ENCODE measurements around the gene PRDM15. TPM values are rescaled to one million over a fixed set of nuclear protein-coding genes. Genes with fewer than 3 reads are reported as not detected.

The PRDM15 gene
- total RNA-seq, 1 experiment from 2014 or later, result 9.8 TPM

DNA sequence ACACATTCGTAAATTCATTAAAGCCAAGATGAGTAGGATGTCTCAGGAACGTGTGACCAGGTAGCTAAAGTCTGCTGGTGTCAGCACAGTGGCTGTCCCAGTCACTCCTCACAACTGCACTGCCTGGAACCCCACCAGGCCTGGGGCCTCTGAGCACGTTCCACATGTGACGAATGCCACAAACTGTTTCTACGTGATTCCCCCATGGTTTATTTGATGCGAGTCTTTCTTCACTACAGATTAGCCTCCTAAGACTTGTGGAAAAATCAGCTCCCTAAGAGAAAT is 33.2 kb downstream of the PRDM15 start:
- Histone ChIP-seq H4K20me1 (ENCODE audit: insufficient read depth) (no peaks in the 10 kb centered on the region), H2AFZ (ENCODE audit: low read depth, low read length, poor library complexity, severe bottlenecking) (no peak overlapping the region), H3K4me1 (ENCODE audit: control insufficient read depth in 1 of 2, insufficient read depth in 2 of 2, low read length in 2 of 2) (peaks cover 3 to 21% of the 10 kb centered on the region in 2 experiments; a peak in 2 of 4 replicates), H3K36me3 (ENCODE audit: control insufficient read depth in 1 of 2, insufficient read depth in 2 of 2, low read length in 2 of 2) (0 out of 4 replicates have a peak, but pooled peaks cover 0 to 4% of the 10 kb centered on the region in 2 experiments), H3K9ac (ENCODE audit: low read length) (no peak overlapping the region), H3K9me3 (ENCODE audit: control insufficient read depth in 1 of 2, insufficient read depth in 1 of 2, low read depth in 1 of 2, low read length in 2 of 2) (peaks cover 5% of the 10 kb centered on the region in 2 experiments; a peak in 3 of 4 replicates), H3K27me3 (ENCODE audit: insufficient read depth, low read length) (no peaks in the 10 kb centered on the region), H3K4me3 (replicated peaks in 1 of 2; ENCODE audit: low read depth in 1 of 2, low read length in 2 of 2) (no peak overlapping the region), H3K27ac (ENCODE audit: low read depth, low read length) (no peak overlapping the region; the same call in 1 of the 2 replicates), H3K79me2 (ENCODE audit: insufficient read depth, low read length) (no peaks in the 10 kb centered on the region), H3K4me2 (ENCODE audit: low read length) (no peak overlapping the region), H3K9me2 (ENCODE audit: insufficient read depth) (no peaks in the 10 kb centered on the region)
- ATAC-seq (no peak), DNase-seq (ENCODE audit: low read depth, low spot score) (no peak)
- ChIA-PET POLR2A (no interaction called here), CTCF (no interaction called here), RAD21 (ENCODE audit: low non-redundant PET in 1 of 2, low total read pairs in 2 of 2, uncharacterized antibody in 2 of 2, unreplicated experiment in 2 of 2) (no interaction called here)
- BruUV-seq (replicated peaks), result no TSS peak
- TF ChIP-seq POLR2A (IDR thresholded peaks at IDR 0.05; ENCODE audit: borderline replicate concordance, extremely low read depth, insufficient read depth, insufficient read length) (no peak), EGR1 (IDR thresholded peaks at IDR 0.05; ENCODE audit: low read depth) (no peak), FOSL1 (IDR thresholded peaks at IDR 0.05; ENCODE audit: low read depth) (no peak), ZFX (IDR thresholded peaks at IDR 0.05) (no peak), ELF1 (IDR thresholded peaks at IDR 0.05; ENCODE audit: borderline replicate concordance, low read depth) (no peak), CEBPB (IDR thresholded peaks at IDR 0.05; ENCODE audit: low read depth) (no peak), POLR2AphosphoS5 (IDR thresholded peaks at IDR 0.05; ENCODE audit: low read depth, low read length) (no peak), YY1 (IDR thresholded peaks at IDR 0.05; ENCODE audit: extremely low read depth, insufficient replicate concordance, low read depth, low read length) (no peak), ZNF274 (IDR thresholded peaks at IDR 0.05; ENCODE audit: low read depth, low read length) (no peak), TCF7L2 (IDR thresholded peaks at IDR 0.05; ENCODE audit: borderline replicate concordance, extremely low read depth, insufficient read depth, insufficient read length) (no peak)
- TF ChIP-seq, protein P1, sequence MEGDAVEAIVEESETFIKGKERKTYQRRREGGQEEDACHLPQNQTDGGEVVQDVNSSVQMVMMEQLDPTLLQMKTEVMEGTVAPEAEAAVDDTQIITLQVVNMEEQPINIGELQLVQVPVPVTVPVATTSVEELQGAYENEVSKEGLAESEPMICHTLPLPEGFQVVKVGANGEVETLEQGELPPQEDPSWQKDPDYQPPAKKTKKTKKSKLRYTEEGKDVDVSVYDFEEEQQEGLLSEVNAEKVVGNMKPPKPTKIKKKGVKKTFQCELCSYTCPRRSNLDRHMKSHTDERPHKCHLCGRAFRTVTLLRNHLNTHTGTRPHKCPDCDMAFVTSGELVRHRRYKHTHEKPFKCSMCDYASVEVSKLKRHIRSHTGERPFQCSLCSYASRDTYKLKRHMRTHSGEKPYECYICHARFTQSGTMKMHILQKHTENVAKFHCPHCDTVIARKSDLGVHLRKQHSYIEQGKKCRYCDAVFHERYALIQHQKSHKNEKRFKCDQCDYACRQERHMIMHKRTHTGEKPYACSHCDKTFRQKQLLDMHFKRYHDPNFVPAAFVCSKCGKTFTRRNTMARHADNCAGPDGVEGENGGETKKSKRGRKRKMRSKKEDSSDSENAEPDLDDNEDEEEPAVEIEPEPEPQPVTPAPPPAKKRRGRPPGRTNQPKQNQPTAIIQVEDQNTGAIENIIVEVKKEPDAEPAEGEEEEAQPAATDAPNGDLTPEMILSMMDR (IDR thresholded peaks at IDR 0.05 in 2 of 3, conservative IDR thresholded peaks at IDR 0.05 in 1 of 3; ENCODE audit: borderline replicate concordance in 1 of 3, insufficient read depth in 1 of 3, low read depth in 2 of 3, low read length in 2 of 3), result no peak
- TF ChIP-seq, protein P2, sequence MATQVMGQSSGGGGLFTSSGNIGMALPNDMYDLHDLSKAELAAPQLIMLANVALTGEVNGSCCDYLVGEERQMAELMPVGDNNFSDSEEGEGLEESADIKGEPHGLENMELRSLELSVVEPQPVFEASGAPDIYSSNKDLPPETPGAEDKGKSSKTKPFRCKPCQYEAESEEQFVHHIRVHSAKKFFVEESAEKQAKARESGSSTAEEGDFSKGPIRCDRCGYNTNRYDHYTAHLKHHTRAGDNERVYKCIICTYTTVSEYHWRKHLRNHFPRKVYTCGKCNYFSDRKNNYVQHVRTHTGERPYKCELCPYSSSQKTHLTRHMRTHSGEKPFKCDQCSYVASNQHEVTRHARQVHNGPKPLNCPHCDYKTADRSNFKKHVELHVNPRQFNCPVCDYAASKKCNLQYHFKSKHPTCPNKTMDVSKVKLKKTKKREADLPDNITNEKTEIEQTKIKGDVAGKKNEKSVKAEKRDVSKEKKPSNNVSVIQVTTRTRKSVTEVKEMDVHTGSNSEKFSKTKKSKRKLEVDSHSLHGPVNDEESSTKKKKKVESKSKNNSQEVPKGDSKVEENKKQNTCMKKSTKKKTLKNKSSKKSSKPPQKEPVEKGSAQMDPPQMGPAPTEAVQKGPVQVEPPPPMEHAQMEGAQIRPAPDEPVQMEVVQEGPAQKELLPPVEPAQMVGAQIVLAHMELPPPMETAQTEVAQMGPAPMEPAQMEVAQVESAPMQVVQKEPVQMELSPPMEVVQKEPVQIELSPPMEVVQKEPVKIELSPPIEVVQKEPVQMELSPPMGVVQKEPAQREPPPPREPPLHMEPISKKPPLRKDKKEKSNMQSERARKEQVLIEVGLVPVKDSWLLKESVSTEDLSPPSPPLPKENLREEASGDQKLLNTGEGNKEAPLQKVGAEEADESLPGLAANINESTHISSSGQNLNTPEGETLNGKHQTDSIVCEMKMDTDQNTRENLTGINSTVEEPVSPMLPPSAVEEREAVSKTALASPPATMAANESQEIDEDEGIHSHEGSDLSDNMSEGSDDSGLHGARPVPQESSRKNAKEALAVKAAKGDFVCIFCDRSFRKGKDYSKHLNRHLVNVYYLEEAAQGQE (IDR thresholded peaks at IDR 0.05; ENCODE audit: low read depth), result no peak
- TF ChIP-seq, protein P3, sequence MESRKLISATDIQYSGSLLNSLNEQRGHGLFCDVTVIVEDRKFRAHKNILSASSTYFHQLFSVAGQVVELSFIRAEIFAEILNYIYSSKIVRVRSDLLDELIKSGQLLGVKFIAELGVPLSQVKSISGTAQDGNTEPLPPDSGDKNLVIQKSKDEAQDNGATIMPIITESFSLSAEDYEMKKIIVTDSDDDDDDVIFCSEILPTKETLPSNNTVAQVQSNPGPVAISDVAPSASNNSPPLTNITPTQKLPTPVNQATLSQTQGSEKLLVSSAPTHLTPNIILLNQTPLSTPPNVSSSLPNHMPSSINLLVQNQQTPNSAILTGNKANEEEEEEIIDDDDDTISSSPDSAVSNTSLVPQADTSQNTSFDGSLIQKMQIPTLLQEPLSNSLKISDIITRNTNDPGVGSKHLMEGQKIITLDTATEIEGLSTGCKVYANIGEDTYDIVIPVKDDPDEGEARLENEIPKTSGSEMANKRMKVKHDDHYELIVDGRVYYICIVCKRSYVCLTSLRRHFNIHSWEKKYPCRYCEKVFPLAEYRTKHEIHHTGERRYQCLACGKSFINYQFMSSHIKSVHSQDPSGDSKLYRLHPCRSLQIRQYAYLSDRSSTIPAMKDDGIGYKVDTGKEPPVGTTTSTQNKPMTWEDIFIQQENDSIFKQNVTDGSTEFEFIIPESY (IDR thresholded peaks at IDR 0.05; ENCODE audit: extremely low read depth, insufficient replicate concordance, low read length), result no peak
- TF ChIP-seq, protein P4, sequence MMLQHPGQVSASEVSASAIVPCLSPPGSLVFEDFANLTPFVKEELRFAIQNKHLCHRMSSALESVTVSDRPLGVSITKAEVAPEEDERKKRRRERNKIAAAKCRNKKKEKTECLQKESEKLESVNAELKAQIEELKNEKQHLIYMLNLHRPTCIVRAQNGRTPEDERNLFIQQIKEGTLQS (IDR thresholded peaks at IDR 0.05), result no peak
- intact Hi-C loops (cut with micrococcal nuclease), result no loop called here
